ENCODE data around the gene COL20A1.

GRCh38 chr20:63268671-63269439 is 24.1 kb upstream of the COL20A1 start:
- TF ChIP-seq POLR2A (IDR thresholded peaks at IDR 0.05) (no peak), CTCF (IDR thresholded peaks at IDR 0.05) (no peak)
